ENCODE results near the gene DTX2.
"Not testable (repeated sequence)": the region's sequence is repeated elsewhere in the genome, so short reads cannot be mapped to it uniquely, and the experiment has no call there.

DTX2 gene

DNA sequence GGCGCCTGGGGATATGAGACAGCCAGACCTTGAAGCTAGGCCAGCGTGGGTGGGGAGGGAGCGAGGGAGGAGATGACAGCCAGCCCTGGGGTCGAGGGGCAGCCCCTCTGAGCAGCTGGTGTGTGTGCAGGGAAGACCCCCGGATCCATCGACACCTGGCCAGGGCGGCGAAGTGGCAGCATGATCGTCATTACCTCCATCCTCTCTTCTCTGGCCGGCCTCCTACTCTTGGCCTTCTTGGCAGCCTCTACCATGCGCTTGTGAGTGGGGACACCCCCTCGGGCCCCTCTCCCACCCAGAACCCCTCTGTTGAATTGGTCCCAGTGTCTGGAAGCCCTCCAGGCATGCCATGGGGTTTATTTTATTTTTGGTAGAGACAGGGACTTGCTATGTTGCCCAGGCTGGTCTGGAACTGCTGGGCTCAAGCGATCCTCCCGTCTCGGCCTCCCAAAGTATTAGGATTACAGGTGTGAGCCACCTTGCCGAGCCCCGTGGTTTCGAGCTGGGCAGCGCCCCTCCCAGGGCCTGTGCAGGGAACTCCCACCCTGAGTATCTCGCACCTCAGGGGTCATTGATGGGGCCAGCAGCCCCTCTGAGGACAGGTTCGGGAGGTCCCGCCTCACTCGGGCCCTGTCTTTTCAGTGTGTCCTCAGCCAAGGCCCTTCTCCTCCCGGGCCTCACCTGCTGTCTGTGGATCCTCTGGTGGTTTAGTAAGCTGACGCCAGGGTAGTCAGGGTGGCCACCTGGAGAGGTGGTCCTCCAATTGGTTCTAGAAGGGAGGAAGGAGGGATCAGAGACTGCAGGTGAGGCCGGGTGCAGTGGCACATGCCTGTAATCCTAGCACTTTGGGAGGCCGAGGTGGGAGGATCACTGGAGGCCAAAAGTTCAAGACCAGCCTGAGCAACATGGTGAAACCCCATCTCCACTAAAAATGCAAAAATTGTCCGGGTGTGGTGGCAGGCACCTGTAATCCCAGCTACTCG is 52.6 kb downstream of the DTX2 start:
- DNase-seq, result no peak

DNA sequence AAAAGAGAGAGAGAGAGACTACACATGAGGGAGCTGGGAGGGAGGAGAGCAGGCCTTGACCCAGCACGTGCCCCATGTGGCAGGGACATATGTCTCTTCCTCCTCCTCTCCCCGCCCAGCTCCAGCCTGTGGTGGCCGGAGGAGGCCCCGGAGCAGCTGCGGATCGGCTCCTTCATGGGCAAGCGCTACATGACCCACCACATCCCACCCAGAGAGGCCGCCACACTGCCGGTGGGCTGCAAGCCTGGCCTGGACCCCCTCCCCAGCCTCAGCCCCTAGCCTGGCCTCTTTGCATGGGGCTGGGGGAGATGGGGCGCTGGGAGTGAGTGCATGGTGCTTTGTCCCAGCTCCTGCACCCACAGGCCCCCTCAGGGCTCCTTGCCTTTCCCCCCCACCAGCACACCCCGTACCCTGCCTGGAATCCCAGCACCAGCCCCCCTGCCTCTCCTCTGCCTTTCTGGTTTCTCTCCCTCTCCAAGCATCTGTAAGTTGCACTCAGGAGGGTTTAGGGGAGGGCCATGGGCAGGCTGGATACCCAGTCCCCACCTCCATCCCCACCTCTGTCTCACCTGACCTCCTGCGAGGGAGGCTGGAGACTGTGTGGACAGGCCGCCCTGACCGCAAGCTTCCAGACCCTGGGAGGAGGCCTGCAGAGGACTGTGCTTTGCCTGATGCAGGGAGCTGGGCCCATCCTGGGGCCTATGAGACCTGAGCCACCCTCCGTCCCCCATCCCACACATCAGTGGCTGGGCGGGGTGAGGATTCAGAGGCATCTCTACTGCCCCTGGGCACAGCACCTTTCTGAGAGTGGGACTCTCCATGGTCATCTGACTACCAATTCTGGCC is 53.6 kb downstream of the DTX2 start:
- DNase-seq, result no peak

DNA sequence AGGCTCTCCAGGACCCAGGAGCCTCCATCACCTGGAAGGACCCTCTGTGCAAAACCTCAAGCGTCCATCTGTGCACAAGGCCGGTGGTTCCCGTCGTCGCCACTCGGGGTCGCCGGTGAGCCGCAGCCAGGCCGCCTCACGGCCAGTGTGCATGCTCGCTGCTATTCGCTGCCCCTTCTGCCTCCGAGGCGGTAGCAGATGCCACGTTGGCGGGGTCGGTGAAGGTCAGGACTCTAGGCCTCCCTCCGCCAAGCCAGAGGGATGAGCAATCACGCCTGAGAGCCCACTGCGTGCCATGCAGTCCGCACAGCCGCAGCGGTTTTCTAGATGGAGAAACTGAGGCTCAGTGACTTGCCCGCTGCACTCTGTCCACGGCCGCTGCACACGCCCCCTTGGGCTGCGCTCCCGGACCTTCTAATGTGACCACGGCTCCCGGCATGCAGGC is 54.5 kb downstream of the DTX2 start:
- peak; percentile 32 for DNase-seq

DNA sequence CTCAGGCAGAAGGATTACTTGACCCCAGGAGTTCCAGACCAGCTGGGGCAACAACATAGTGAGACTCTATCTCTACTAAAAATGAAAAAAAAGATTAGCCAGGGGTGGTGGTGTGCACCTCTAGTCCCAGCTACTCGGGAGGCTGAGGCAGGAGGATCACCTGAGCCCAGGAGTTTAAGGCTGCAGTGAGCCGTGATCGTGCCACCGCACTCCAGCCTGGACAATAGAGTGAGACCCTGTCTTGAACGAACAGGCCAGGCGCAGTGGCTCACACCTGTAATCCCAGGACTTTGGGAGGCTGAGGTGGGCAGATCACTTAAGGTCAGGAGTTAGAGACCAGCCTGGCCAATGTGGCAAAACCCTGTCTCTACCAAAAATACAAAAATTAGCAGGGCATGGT is 55.4 kb downstream of the DTX2 start:
- not testable (repeated sequence) for DNase-seq

DNA sequence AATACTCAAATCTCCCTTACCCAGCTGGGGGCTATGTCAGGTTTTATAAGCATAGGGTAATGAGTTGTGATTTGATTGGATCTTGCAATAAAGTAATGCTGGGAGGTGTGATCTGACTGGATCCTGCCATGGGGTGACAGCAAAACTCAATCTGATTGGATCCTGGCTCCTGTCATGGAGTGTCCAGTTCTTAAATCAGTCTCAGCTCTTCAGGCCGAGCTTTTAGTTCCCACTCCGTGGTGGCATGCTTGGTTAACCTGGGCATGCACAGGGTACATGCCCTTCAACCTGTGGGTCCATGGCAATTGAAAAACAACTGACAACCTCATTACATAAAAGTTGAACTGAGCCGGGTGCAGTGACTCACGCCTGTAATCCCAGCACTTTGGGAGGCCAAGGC is 64.7 kb downstream of the DTX2 start:
- not testable (repeated sequence) for DNase-seq

DNA sequence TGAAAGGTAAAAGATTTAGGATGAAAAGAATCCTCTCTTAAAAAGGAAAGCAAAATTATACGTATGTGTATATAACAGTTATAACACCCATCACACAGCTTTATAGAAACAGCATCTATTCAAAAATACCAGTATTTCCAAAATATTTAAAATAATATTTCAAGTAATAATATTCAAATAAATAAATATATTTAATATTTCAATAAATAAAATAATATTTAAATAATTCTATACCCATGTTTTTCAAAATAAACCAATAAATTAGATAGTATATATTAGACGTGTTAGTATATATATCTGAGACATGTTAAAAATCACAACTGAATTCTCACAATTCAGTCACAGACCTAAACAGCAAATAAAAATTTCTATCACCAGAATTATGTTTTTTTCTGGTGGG is 70.1 kb downstream of the DTX2 start:
- DNase-seq, result not testable (repeated sequence)

DNA sequence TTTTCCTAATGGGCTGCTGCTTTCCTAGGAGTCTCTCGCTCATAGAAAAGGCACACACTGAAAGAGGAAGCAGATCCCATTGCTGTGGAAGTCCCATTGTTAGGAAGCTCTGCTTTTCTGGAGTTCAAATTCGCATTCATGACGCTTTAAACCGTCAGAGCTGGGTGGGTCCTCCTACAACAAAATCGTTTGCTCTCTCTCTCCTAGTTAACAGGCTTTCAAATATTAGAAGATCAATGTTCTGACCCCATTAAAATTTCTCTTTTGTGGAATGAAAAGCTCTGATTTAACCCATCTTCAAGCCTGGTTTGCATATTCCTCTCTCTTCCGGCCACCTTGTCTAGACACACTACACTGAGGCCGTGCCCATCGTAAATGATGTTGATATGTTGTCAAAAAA is 81.7 kb downstream of the DTX2 start, which contains the start of gene SPDYE16:
TSS of gene SPDYE16 (minus strand) at position 101 of the 400 bp plus-strand sequence. CDS start 1,838 bp downstream, outside the sequence.
- DNase-seq, result not testable (repeated sequence)

DNA sequence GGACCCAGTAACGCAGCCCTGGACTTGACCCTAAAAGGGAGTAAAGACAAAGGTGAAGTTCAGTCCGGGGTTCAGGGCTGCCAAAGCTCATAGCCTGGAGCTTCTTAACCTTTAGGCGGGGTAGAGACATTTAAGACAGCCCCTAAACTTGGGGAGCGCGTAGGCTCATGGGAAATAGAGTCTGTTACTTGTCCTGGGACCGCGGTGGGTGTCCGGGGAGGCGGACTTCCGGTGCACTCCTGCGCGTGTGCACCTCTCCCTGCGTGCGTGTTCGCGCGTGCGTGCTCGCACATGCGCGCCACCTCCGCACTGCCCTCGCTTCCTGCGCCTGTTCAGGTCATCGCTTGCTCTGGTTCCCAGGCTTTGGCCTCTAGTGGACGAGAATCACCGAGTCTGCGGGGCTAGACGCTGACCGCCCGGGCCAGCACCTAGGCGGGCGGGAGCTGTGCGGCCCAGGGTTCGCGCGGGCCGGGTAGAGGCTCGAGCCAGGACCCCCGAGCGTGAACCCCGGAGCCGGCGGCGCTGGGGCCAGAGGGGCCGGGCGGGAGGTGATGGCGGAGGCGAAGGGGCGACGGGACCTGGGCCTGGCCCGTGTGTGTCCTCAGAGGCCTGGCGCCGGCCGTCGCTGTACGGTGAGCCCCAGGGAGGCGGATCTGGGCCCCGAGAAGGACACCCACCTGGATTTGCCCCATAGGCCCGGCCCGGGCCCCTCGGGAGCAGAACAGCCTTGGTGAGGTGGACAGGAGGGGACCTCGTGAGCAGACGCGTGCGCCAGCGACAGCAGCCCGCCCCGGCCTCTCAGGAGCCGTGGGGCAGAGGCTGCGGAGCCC is 87.7 kb downstream of the DTX2 start:
- DNase-seq, result peak; percentile 59

DNA sequence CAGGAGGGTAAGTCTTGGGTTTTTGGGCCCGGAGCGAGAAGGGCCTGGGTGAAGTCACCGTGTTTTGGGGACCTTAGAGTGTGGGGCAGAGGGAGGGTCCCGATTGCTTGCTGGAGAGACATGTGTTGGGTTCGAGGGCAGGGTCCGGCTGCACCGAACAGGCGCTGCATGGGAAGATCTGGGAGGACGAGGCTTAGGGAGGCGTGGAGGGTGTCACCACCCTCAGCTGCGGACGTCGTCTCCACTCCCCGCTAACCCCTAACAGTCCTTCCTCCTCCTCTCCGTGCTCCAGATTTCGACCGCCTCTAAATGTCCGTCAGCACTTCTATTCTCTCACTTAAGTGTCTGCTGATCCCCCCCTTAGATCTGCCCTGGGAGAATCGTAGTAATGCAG is 88.3 kb downstream of the DTX2 start:
- not testable (repeated sequence) for DNase-seq

DNA sequence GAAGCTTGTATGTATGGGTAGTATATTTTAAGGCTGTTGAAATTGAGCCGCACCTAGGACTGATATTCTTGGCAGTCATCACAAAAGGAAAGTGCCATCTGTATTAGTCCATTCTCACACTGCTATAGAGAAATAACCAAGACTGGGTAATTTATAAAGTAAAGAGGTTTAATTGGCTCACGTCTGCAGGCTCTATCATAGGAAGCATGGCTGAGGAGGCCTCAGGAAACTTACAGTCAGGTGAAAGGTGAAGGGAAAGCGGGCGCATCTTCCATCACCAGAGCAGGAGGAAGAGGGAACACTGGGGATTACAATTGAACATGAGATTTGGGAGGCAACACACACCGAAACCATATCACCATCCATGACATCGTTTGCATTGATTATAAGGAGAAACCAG is 90.5 kb downstream of the DTX2 start:
- DNase-seq, result not testable (repeated sequence)
